OCI-LY3 (cell line): ENCODE measurements around the gene RBM45.

ENCODE experiments used
- H2AFZ ChIP-seq: fragments of 200-600, 300-600 bp; shearing (Covaris generic); 2 replicates; pipeline ENCODE4 v1.6.0; 2014; ENCODE audit warnings: antibody characterized with exemption, low read depth, low read length
- H3K27ac ChIP-seq: fragments of 200-600, 300-600 bp; sonication (generic); 2 replicates; pipeline ENCODE4 v1.5.1; 2014; ENCODE audit warnings: mild to moderate bottlenecking, low read length, moderate library complexity, mixed read lengths
- H3K27me3 ChIP-seq: fragments of 200-600, 300-600 bp; sonication (generic); 2 replicates; pipeline ENCODE4 v1.6.1; 2014; ENCODE audit warnings: low read depth, low read length, mixed read lengths
- H3K36me3 ChIP-seq: fragments of 200-600, 300-600 bp; sonication (generic); replicated peaks from 2 replicates; pipeline ENCODE3; 2014; ENCODE audit warnings: low read depth, low read length, mixed read lengths
- H3K4me1 ChIP-seq: fragments of 300-600, 200-600 bp; sonication (generic); 2 replicates; pipeline ENCODE4 v1.6.1; 2014; ENCODE audit warnings: low read length, mixed read lengths
- H3K4me2 ChIP-seq: fragments of 200-600, 300-600 bp; sonication (generic); 2 replicates; pipeline ENCODE4 v1.6.1; 2014; ENCODE audit warnings: low read length, mixed read lengths
- H3K4me3 ChIP-seq: fragments of 300-600, 200-600 bp; sonication (generic); 2 replicates; pipeline ENCODE4 v1.5.1; 2014; ENCODE audit warnings: antibody characterized with exemption, mild to moderate bottlenecking, low read length, moderate library complexity
- H3K79me2 ChIP-seq: fragments of 300-600, 200-600 bp; shearing (Covaris generic); 2 replicates; pipeline ENCODE4 v1.6.1; 2014; ENCODE audit warnings: mild to moderate bottlenecking, low read length, mixed read lengths
- H3K9ac ChIP-seq: fragments of 300-600, 200-600 bp; shearing (Covaris generic); 2 replicates; pipeline ENCODE4 v1.6.0; 2014; ENCODE audit warnings: mild to moderate bottlenecking, low read length, moderate library complexity
- H3K9me3 ChIP-seq: fragments of 200-600, 300-600 bp; shearing (Covaris generic); 2 replicates; pipeline ENCODE4 v1.6.1; 2014; ENCODE audit warnings: low read length, mixed read lengths; ENCODE audit not compliant: insufficient read depth
- H4K20me1 ChIP-seq: fragments of 200-600, 300-600 bp; sonication (generic); 2 replicates; pipeline ENCODE4 v1.6.1; 2016; ENCODE audit warnings: low read length, mixed read lengths; ENCODE audit not compliant: insufficient read depth
- CTCF ChIP-seq: fragments of 200-600, 300-600 bp; sonication (generic); IDR thresholded peaks from 2 replicates; pipeline ENCODE4 v1.5.1; 2014; ENCODE audit warnings: antibody characterized with exemption, low read length, low read depth
- EZH2phosphoT487 ChIP-seq: fragments of 200-600 bp; shearing (Covaris generic); IDR thresholded peaks from 2 replicates; pipeline ENCODE4 v1.6.1; 2018; ENCODE audit warnings: antibody characterized with exemption, mixed run types, low read depth

The RBM45 gene

GRCh38 chr2:178177066-178177679 is 64.9 kb downstream of the RBM45 start:
- H3K9ac ChIP-seq = no peak overlapping the region
- peaks cover 24% of the 10 kb centered on the region for H3K4me1 ChIP-seq
- H3K79me2 ChIP-seq = no peaks in the 10 kb centered on the region
- TF ChIP-seq EZH2phosphoT487 = no peak
- no peak for TF ChIP-seq CTCF
- H4K20me1 ChIP-seq = no peaks in the 10 kb centered on the region
- no peak overlapping the region for H3K4me2 ChIP-seq
- no peaks in the 10 kb centered on the region for H3K9me3 ChIP-seq
- H3K36me3 ChIP-seq = no peaks in the 10 kb centered on the region
- no peak overlapping the region for H3K27ac ChIP-seq
- no peaks in the 10 kb centered on the region for H3K27me3 ChIP-seq
- H3K4me3 ChIP-seq = no peak overlapping the region
- H2AFZ ChIP-seq = no peak overlapping the region
